ENCODE measurements around the gene ZC3H12A. TPM values are rescaled to one million over a fixed set of nuclear protein-coding genes. Genes with fewer than 3 reads are reported as not detected.
"Not testable (repeated sequence)": the region's sequence is repeated elsewhere in the genome, so short reads cannot be mapped to it uniquely, and the experiment has no call there.

Gene ZC3H12A
- total RNA-seq, 2 experiments from 2014 or later = 164 to 165 TPM

DNA sequence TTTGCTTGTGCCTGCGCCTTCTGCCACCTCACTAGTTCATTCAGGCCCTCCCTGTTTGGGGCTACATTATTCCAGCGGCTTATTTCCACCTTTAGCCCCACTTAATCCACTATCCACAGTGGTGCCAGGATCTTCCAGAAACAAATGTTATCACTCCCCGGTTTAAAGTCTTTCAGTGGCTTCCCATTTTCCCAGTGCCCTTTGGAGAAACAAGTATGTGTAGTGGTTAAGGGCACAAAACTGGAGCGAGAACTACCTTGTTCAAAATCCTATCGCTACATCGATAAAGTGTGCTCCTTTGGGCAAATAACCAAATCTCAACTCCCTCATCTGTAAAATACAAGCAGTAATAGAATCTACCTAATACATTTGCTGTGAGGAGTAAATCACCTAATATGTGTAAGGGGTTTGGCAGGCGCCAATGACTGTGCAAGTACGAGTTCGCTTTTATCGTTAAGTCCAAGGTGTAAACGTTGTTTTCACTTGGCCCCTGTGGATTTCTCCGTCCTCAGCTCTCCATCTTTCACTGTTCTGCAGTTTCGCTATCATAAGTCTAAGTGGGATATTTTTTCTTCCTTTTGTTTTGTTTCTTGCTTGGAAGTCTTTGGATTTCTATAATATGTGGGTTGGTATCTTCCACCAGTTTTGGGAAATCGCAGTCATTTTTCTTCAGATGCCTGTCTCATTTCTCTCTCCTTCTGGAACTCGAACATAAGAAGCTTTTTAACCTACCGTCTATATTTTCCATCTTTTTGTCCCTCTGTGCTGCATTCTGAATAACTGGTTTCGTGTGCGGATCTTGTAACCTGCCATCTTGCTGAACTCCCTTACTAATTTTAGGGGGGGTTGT lies 41.0 kb downstream of the ZC3H12A start:
- H3K27ac Mint-ChIP-seq = peak overlapping the region; percentile 95
- peaks cover 22% of the 10 kb centered on the region for H3K4me1 ChIP-seq (ENCODE audit: insufficient read depth, low read length)
- no peaks in the 10 kb centered on the region for H3K9me3 Mint-ChIP-seq
- peak overlapping the region; percentile 79 to 95 for H3K27ac ChIP-seq (ENCODE audit: low read depth in 1 of 2, low read length in 2 of 2)
- intact Hi-C loops (cut with DNase I, micrococcal nuclease) = loop anchor here (1.0 to 2.0 kb wide), 5 partner anchors 37 to 167 kb away; partner anchors contain the start of genes GNL2 (in 1 of the 2) and SNIP1 (in 1 of the 2)
- CTCF ChIA-PET = interaction anchor here (0.7 to 3.5 kb wide), 23 partner anchors 9 to 177 kb away, joined by 3 to 28 read pairs (median 7); partner anchors contain the start of genes CDCA8 and GNL2
- peak overlapping the region; percentile 94 for H3K4me3 Mint-ChIP-seq
- DNase-seq = no peak
- TF ChIP-seq, protein P1, sequence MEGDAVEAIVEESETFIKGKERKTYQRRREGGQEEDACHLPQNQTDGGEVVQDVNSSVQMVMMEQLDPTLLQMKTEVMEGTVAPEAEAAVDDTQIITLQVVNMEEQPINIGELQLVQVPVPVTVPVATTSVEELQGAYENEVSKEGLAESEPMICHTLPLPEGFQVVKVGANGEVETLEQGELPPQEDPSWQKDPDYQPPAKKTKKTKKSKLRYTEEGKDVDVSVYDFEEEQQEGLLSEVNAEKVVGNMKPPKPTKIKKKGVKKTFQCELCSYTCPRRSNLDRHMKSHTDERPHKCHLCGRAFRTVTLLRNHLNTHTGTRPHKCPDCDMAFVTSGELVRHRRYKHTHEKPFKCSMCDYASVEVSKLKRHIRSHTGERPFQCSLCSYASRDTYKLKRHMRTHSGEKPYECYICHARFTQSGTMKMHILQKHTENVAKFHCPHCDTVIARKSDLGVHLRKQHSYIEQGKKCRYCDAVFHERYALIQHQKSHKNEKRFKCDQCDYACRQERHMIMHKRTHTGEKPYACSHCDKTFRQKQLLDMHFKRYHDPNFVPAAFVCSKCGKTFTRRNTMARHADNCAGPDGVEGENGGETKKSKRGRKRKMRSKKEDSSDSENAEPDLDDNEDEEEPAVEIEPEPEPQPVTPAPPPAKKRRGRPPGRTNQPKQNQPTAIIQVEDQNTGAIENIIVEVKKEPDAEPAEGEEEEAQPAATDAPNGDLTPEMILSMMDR (IDR thresholded peaks at IDR 0.05) = no peak
- H3K4me3 ChIP-seq (ENCODE audit: low read length) = peak overlapping the region; percentile 86
- H3K9me3 ChIP-seq (ENCODE audit: control insufficient read depth in 1 of 2, insufficient read depth in 1 of 2, low read length in 2 of 2) = no peaks in the 10 kb centered on the region
- no peaks in the 10 kb centered on the region for H3K27me3 ChIP-seq (ENCODE audit: control insufficient read depth in 1 of 2, insufficient read depth in 2 of 2, low read length in 2 of 2)
- ATAC-seq (ENCODE audit: poor library complexity) = no peak
- POLR2A ChIA-PET = interaction anchor here (0.8 to 2.4 kb wide), 20 partner anchors 8 to 474 kb away, joined by 3 to 41 read pairs (median 6); partner anchors contain the start of genes C1orf122, CDCA8, GNL2 and MTF1
- peaks cover 15% of the 10 kb centered on the region for H3K36me3 ChIP-seq (ENCODE audit: insufficient read depth, low read length)
- peaks cover 48% of the 10 kb centered on the region for H3K4me1 Mint-ChIP-seq (ENCODE audit: low read depth)
- no peaks in the 10 kb centered on the region for H3K27me3 Mint-ChIP-seq
- peaks cover 39% of the 10 kb centered on the region for H3K36me3 Mint-ChIP-seq (ENCODE audit: low read depth)

DNA sequence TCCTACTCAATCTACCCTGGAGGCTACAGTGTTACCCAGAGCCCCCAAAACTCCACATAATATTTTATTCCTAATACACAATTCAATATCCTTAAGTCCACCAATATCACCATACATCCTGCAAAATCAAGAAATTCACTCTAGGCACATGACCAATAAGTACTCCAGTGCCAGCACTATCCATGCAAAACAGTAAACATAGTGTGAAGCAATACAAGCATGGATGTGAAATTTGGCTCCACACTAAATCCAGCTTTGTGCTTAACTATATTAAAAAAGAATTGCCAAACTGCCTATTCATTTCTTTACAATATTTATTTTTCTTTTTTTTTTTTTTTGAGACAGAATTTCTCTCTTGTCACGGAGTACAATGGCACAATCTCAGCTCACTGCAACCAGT lies 43.2 kb downstream of the ZC3H12A start:
- H3K9me3 Mint-ChIP-seq = no peaks in the 10 kb centered on the region
- ATAC-seq (ENCODE audit: poor library complexity) = no peak
- intact Hi-C loops (cut with DNase I, micrococcal nuclease) = no loop called here
- Histone ChIP-seq H3K27me3 (ENCODE audit: control insufficient read depth in 1 of 2, insufficient read depth in 2 of 2, low read length in 2 of 2) (no peaks in the 10 kb centered on the region), H3K4me1 (ENCODE audit: insufficient read depth, low read length) (peaks cover 20% of the 10 kb centered on the region), H3K36me3 (ENCODE audit: insufficient read depth, low read length) (no peaks in the 10 kb centered on the region), H3K9me3 (ENCODE audit: control insufficient read depth in 1 of 2, insufficient read depth in 1 of 2, low read length in 2 of 2) (peaks cover 0 to 2% of the 10 kb centered on the region in 2 experiments), H3K27ac (ENCODE audit: low read depth in 1 of 2, low read length in 2 of 2) (no peak overlapping the region), H3K4me3 (ENCODE audit: low read length) (no peak overlapping the region)
- TF ChIP-seq, protein P1 (IDR thresholded peaks at IDR 0.05) = no peak
- no peaks in the 10 kb centered on the region for H3K27me3 Mint-ChIP-seq
- CTCF ChIA-PET = no interaction called here
- POLR2A ChIA-PET = no interaction called here
- DNase-seq = no peak
- H3K4me3 Mint-ChIP-seq = peak overlapping the region; percentile 50
- no peak overlapping the region for H3K27ac Mint-ChIP-seq
- peaks cover 35% of the 10 kb centered on the region for H3K4me1 Mint-ChIP-seq (ENCODE audit: low read depth)
- peaks cover 27% of the 10 kb centered on the region for H3K36me3 Mint-ChIP-seq (ENCODE audit: low read depth)

DNA sequence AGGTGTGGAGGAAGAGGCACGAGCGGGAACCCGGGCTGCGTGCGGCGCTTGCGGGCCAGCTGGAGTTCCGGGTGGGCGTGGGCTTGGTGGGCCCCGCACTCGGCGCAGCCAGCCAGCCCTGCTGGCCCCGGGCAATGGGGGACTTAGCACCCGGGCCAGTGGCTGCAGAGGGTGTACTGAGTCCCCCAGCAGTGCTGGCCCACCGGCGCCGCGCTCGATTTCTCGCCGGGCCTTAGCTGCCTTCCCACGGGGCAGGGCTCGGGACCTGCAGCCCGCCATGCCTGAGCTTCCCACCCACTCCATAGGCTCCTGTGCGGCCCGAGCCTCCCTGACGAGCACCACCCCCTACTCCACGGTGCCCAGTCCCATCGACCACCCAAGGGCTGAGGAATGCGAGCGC lies 43.9 kb downstream of the ZC3H12A start:
- H3K9me3 Mint-ChIP-seq, H3K27ac Mint-ChIP-seq, POLR2A ChIA-PET: not testable (repeated sequence)

DNA sequence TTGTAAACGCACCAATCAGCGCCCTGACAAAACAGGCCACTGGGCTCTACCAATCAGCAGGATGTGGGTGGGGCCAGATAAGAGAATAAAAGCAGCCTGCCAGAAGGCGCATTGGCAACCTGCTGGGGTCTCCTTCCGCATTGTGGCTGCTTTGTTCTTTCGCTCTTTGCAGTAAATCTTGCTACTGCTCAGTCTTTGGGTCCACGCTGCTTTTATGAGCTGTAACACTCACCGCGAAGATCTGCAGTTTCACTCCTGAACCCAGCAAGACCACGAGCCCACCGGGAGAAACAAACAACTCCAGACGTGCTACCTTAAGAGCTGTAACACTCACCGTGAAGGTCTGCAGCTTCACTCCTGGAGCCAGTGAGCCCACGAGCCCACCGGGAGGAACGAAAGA lies 44.5 kb downstream of the ZC3H12A start:
- H3K36me3 ChIP-seq (ENCODE audit: insufficient read depth, low read length); H3K27ac ChIP-seq (ENCODE audit: low read depth in 1 of 2, low read length in 2 of 2); ATAC-seq (ENCODE audit: poor library complexity); H3K9me3 Mint-ChIP-seq; H3K27me3 ChIP-seq (ENCODE audit: control insufficient read depth in 1 of 2, insufficient read depth in 2 of 2, low read length in 2 of 2); intact Hi-C loops (cut with DNase I, micrococcal nuclease); H3K4me1 ChIP-seq (ENCODE audit: insufficient read depth, low read length); H3K27me3 Mint-ChIP-seq; H3K9me3 ChIP-seq (ENCODE audit: control insufficient read depth in 1 of 2, insufficient read depth in 1 of 2, low read length in 2 of 2); CTCF ChIA-PET: not testable (repeated sequence)
- H3K4me3 ChIP-seq (ENCODE audit: low read length) = peak overlapping the region; percentile 49
- POLR2A ChIA-PET = interaction anchor here (1.2 kb wide), 1 partner anchor 35 kb away, joined by 5 read pairs; the partner anchor contains the start of gene SNIP1
- Mint-ChIP-seq H3K36me3 (ENCODE audit: low read depth) (peaks cover 19% of the 10 kb centered on the region), H3K4me3 (peak overlapping the region; percentile 89), H3K4me1 (ENCODE audit: low read depth) (peaks cover 24% of the 10 kb centered on the region), H3K27ac (peak overlapping the region; percentile 71)
- peak in 13 of 14 experiments; percentile 10 to 63 (median 37) for DNase-seq

More for the DNA sequence above, 43.9 kb downstream of the ZC3H12A start:
- H3K4me3 Mint-ChIP-seq; ATAC-seq (ENCODE audit: poor library complexity); CTCF ChIA-PET; H3K27me3 ChIP-seq (ENCODE audit: control insufficient read depth in 1 of 2, insufficient read depth in 2 of 2, low read length in 2 of 2); H3K27ac ChIP-seq (ENCODE audit: low read depth in 1 of 2, low read length in 2 of 2); intact Hi-C loops (cut with DNase I, micrococcal nuclease); DNase-seq; H3K36me3 ChIP-seq (ENCODE audit: insufficient read depth, low read length); H3K9me3 ChIP-seq (ENCODE audit: control insufficient read depth in 1 of 2, insufficient read depth in 1 of 2, low read length in 2 of 2); H3K4me3 ChIP-seq (ENCODE audit: low read length); H3K27me3 Mint-ChIP-seq: not testable (repeated sequence)
- Mint-ChIP-seq H3K36me3 (ENCODE audit: low read depth) (peaks cover 24% of the 10 kb centered on the region), H3K4me1 (ENCODE audit: low read depth) (peaks cover 31% of the 10 kb centered on the region)
- H3K4me1 ChIP-seq (ENCODE audit: insufficient read depth, low read length) = peaks cover 15% of the 10 kb centered on the region

Data from CD4-positive, alpha-beta T cell (primary cell).